HepG2 (cell line): Measurements from ENCODE around the gene BCL6B. TPM values are rescaled to one million over a fixed set of nuclear protein-coding genes. Genes with fewer than 3 reads are reported as not detected.
A peak's percentile ranks its signal among the peaks of the same experiment; 100 is the strongest.

Source experiments
- AGO1 ChIP-seq: fragments of 200-400 bp; formaldehyde crosslinking; IDR thresholded peaks from 2 replicates; pipeline ENCODE4 v1.6.1; 2017; ENCODE audit warnings: mild to moderate bottlenecking, low read depth, low read length, moderate library complexity; ENCODE audit not compliant: poor library complexity, severe bottlenecking
- ATAD3A ChIP-seq: sonication (generic); formaldehyde crosslinking; IDR thresholded peaks from 2 replicates; pipeline ENCODE4 v1.4.0; 2020; ENCODE audit warnings: missing genetic modification reagents
- CAMTA2 ChIP-seq: sonication (generic); formaldehyde crosslinking; IDR thresholded peaks from 2 replicates; pipeline ENCODE4 v1.4.0; 2020; ENCODE audit warnings: mild to moderate bottlenecking, missing genetic modification reagents, borderline replicate concordance
- E2F5 ChIP-seq: sonication (generic); formaldehyde crosslinking; conservative IDR thresholded peaks from 2 replicates; pipeline ENCODE4 v1.4.0; 2020; ENCODE audit warnings: missing genetic modification reagents
- FOXO4 ChIP-seq: sonication (generic); formaldehyde crosslinking; conservative IDR thresholded peaks from 2 replicates; pipeline ENCODE4 v1.8.1; 2023; ENCODE audit warnings: missing genetic modification reagents
- HDAC2 ChIP-seq: sonication (generic); formaldehyde crosslinking; IDR thresholded peaks from 2 replicates; pipeline ENCODE4 v1.4.0; 2020; ENCODE audit warnings: missing genetic modification reagents
- MAFG ChIP-seq: sonication (generic); formaldehyde crosslinking; IDR thresholded peaks from 2 replicates; pipeline ENCODE4 v1.5.1; 2020; ENCODE audit warnings: mild to moderate bottlenecking, missing genetic modification reagents
- MIER3 ChIP-seq: IDR thresholded peaks from 2 replicates; pipeline ENCODE4 v1.6.1; 2016; ENCODE audit warnings: missing compliant biosample characterization, borderline replicate concordance
- MIXL1 ChIP-seq: IDR thresholded peaks from 2 replicates; pipeline ENCODE4 v1.6.1; 2016
- NCOR1 ChIP-seq: fragments of 200-600 bp; sonication (generic); IDR thresholded peaks from 2 replicates; pipeline ENCODE4 v1.7.0; 2017; ENCODE audit warnings: antibody characterized with exemption, low read length, borderline replicate concordance
- SCMH1 ChIP-seq: sonication (generic); formaldehyde crosslinking; IDR thresholded peaks from 2 replicates; pipeline ENCODE4 v1.9.0; 2021; ENCODE audit warnings: missing genetic modification reagents, mild to moderate bottlenecking, borderline replicate concordance
- SYNCRIP ChIP-seq: fragments of 200-400 bp; formaldehyde crosslinking; IDR thresholded peaks from 2 replicates; pipeline ENCODE4 v1.6.1; 2018; ENCODE audit warnings: mild to moderate bottlenecking, low read depth, low read length; ENCODE audit not compliant: insufficient read depth
- TCF12 ChIP-seq, 2 experiments: fragments of 450-650 bp in 1 of 2; sonication (generic) in 1 of 2; formaldehyde crosslinking in 1 of 2; IDR thresholded peaks; 2 replicates each; pipeline versions ENCODE4 v1.6.1 to v1.8.0; 2017 to 2022; ENCODE audit warnings: antibody characterized with exemption in 1 of 2, mild to moderate bottlenecking in 1 of 2, missing genetic modification reagents in 1 of 2, moderate library complexity in 1 of 2
- ZBTB37 ChIP-seq: sonication (generic); formaldehyde crosslinking; IDR thresholded peaks from 2 replicates; pipeline ENCODE4 v1.4.0; 2020; ENCODE audit warnings: mild to moderate bottlenecking, missing genetic modification reagents
- ZKSCAN5 ChIP-seq: sonication (generic); formaldehyde crosslinking; IDR thresholded peaks from 2 replicates; pipeline ENCODE4 v1.5.1; 2020; ENCODE audit warnings: mild to moderate bottlenecking, missing genetic modification reagents
- ZNF33B ChIP-seq: sonication (generic); formaldehyde crosslinking; IDR thresholded peaks from 2 replicates; pipeline ENCODE4 v1.5.1; 2020; ENCODE audit warnings: mild to moderate bottlenecking, missing genetic modification reagents
- ZNF580 ChIP-seq: IDR thresholded peaks from 2 replicates; pipeline ENCODE4 v1.6.1; 2016; ENCODE audit warnings: low read depth, borderline replicate concordance
- ZNF616 ChIP-seq: sonication (generic); formaldehyde crosslinking; IDR thresholded peaks from 2 replicates; pipeline ENCODE4 v1.5.0; 2020; ENCODE audit warnings: low read depth, mild to moderate bottlenecking, missing genetic modification reagents
- ZNF704 ChIP-seq: sonication (generic); formaldehyde crosslinking; IDR thresholded peaks from 2 replicates; pipeline ENCODE4 v1.8.1; 2023; ENCODE audit warnings: mild to moderate bottlenecking, inconsistent platforms, moderate library complexity, missing genetic modification reagents, borderline replicate concordance
- ZNF710 ChIP-seq: sonication (generic); formaldehyde crosslinking; IDR thresholded peaks from 2 replicates; pipeline ENCODE4 v1.5.0; 2020; ENCODE audit warnings: mild to moderate bottlenecking, missing genetic modification reagents, borderline replicate concordance
- ZSCAN25 ChIP-seq: sonication (generic); formaldehyde crosslinking; IDR thresholded peaks from 2 replicates; pipeline ENCODE4 v1.8.0; 2022; ENCODE audit warnings: mild to moderate bottlenecking, missing genetic modification reagents
- ZZZ3 ChIP-seq: sonication (generic); formaldehyde crosslinking; IDR thresholded peaks from 2 replicates; pipeline ENCODE4 v1.4.0; 2020; ENCODE audit warnings: missing genetic modification reagents, mild to moderate bottlenecking, borderline replicate concordance
- polyA plus RNA-seq, 8 experiments: library from polyadenylated mRNA; depleted of rRNA in 3 of 8; stranded (reverse) in 7 of 8; unstranded in 1 of 8; fragments of >200 nt; fragmentation: Illumina TruSeq in 4 of 8; extraction: Trizol in 4 of 8; gene quantifications; 2 replicates each; pipeline versions ENCODE4 v1.2.1 to v1.2.3, GENCODE V29; 2011 to 2016; ENCODE audit warnings: low read depth in 4 of 8, missing spikeins in 1 of 8, mixed read lengths in 1 of 8; ENCODE audit not compliant: insufficient read depth in 1 of 8
- total RNA-seq, 5 experiments: library from RNA; depleted of rRNA; stranded (reverse); fragments of >200 nt; fragmentation: Illumina TruSeq; extraction: Trizol; gene quantifications; 2 replicates each; pipeline ENCODE4 v1.2.3, GENCODE V29; 2016; ENCODE audit warnings: low read depth in 1 of 5

BCL6B gene
- total and polyA plus RNA-seq, 2 of the 13 experiments (the other 11 are each of a cell fraction or from before 2014, with no cell fraction given): not detected

- TF ChIP-seq ZNF710 (CRISPR knock-in tag) (peak; percentile 61; the same call in 1 of the 2 replicates), SYNCRIP (no peak), ZNF616 (CRISPR knock-in tag) (peak; percentile 61; the same call in 1 of the 2 replicates), TCF12 (IDR thresholded peaks at IDR 0.05) (no peak), TCF12 (CRISPR knock-in tag; IDR thresholded peaks at IDR 0.05) (no peak; the same call in 1 of the 2 replicates), CAMTA2 (CRISPR knock-in tag) (no peak), ZNF580 (CRISPR knock-in tag) (no peak; the same call in 1 of the 2 replicates), ATAD3A (CRISPR knock-in tag) (no peak), AGO1 (peak; percentile 93), MIER3 (no peak), ZNF704 (no peak), E2F5 (no peak), NCOR1 (no peak; the same call in 1 of the 2 replicates), ZBTB37 (CRISPR knock-in tag) (no peak), ZZZ3 (CRISPR knock-in tag) (peak; percentile 79; the same call in 1 of the 2 replicates), FOXO4 (CRISPR knock-in tag) (no peak), ZKSCAN5 (CRISPR knock-in tag) (no peak), HDAC2 (peak; percentile 78), MAFG (CRISPR knock-in tag) (no peak), ZSCAN25 (CRISPR knock-in tag) (peak; percentile 66; the same call in 1 of the 2 replicates), ZNF33B (CRISPR knock-in tag) (no peak), SCMH1 (CRISPR knock-in tag) (no peak), MIXL1 (CRISPR knock-in tag) (peak; percentile 46; the same call in 1 of the 2 replicates)
These were observed 8.4 kb upstream of the BCL6B start (continued) for GRCh38 chr17:7014261-7014994.
